Measurements from ENCODE around the gene ALAS1. TPM values are rescaled to one million over a fixed set of nuclear protein-coding genes. Genes with fewer than 3 reads are reported as not detected.

Gene ALAS1
- total and polyA plus RNA-seq, 2 donors (not counting 3 experiments of a cell fraction or from before 2014, with no cell fraction given) = 45.1 to 72.1 TPM

GRCh38 chr3:52195823-52196331 lies 2.1 kb upstream of the ALAS1 start:
- H3K27me3 ChIP-seq (ENCODE audit: control insufficient read depth in 2 of 2, insufficient read depth in 2 of 2, low read length in 2 of 2) = no peaks in the 10 kb centered on the region
- H3K79me2 ChIP-seq (ENCODE audit: control insufficient read depth, insufficient read depth, low read length) = peaks cover 15% of the 10 kb centered on the region
- ChIA-PET POLR2A (interaction anchor here (0.6 kb wide), 1 partner anchor 221 kb away, joined by 4 read pairs; no protein-coding TSS in a partner anchor), CTCF (interaction anchor here (1.4 kb wide), 1 partner anchor 13 kb away, joined by 5 read pairs; no protein-coding TSS in a partner anchor)
- H4K20me1 ChIP-seq (replicated peaks; ENCODE audit: control insufficient read depth, extremely low read depth, insufficient read depth, low read length) = no peaks in the 10 kb centered on the region
- no peak overlapping the region for H3K9ac ChIP-seq (replicated peaks; ENCODE audit: extremely low read depth, insufficient read depth, low read length)
- no peak overlapping the region for H3K27ac ChIP-seq (ENCODE audit: insufficient read depth, low read depth, low read length)
- no peaks in the 10 kb centered on the region for H3K36me3 ChIP-seq (ENCODE audit: control insufficient read depth in 2 of 2, extremely low read depth in 1 of 2, insufficient read depth in 2 of 2, low read length in 2 of 2)
- no peaks in the 10 kb centered on the region for H3K9me1 ChIP-seq (replicated peaks; ENCODE audit: control insufficient read depth, extremely low read depth, insufficient read depth, low read length)
- H3K9me3 ChIP-seq (replicated peaks; ENCODE audit: control insufficient read depth, insufficient read depth, low read length) = no peaks in the 10 kb centered on the region
- peak overlapping the region; percentile 28 for H2AFZ ChIP-seq (ENCODE audit: low read depth, low read length)
- no peak for TF ChIP-seq JUN (IDR thresholded peaks at IDR 0.05; ENCODE audit: borderline replicate concordance, insufficient read depth, insufficient read length, low read depth)
- TF ChIP-seq CTCF (IDR thresholded peaks at IDR 0.05; ENCODE audit: extremely low read depth in 1 of 2, insufficient read depth in 1 of 2, low read depth in 1 of 2, low read length in 2 of 2) = no peak
- no peak for TF ChIP-seq FOS (IDR thresholded peaks at IDR 0.05; ENCODE audit: borderline replicate concordance, insufficient read depth, low read length)
- dilution Hi-C loops (cut with MboI; ENCODE audit: extremely low pct_ligation_motif_present, low sequenced_read_pairs) = no loop called here
- BruUV-seq (replicated peaks) = no TSS peak
- intact Hi-C loops (cut with micrococcal nuclease) = loop anchor here (5.0 kb wide), 1 partner anchor 194 kb away; no protein-coding TSS in a partner anchor
- no peak for FAIRE-seq
- no peak overlapping the region for H3K4me3 ChIP-seq (replicated peaks in 1 of 3; ENCODE audit: insufficient read depth in 1 of 3, low read depth in 1 of 3, low read length in 3 of 3)
- peaks cover 17% of the 10 kb centered on the region for H3K4me1 ChIP-seq (ENCODE audit: control insufficient read depth, extremely low read depth, insufficient read depth, low read length)
- DNase-seq (ENCODE audit: low read depth, low spot score) = peak; percentile 29
- H3K4me2 ChIP-seq (ENCODE audit: insufficient read depth, low read length) = no peak overlapping the region

GRCh38 chr3:52196977-52197376 lies 983 bp upstream of the ALAS1 start:
- H3K9ac ChIP-seq (replicated peaks; ENCODE audit: extremely low read depth, insufficient read depth, low read length) = no peak overlapping the region
- H3K4me1 ChIP-seq (ENCODE audit: control insufficient read depth, extremely low read depth, insufficient read depth, low read length) = peaks cover 17% of the 10 kb centered on the region
- H4K20me1 ChIP-seq (replicated peaks; ENCODE audit: control insufficient read depth, extremely low read depth, insufficient read depth, low read length) = no peaks in the 10 kb centered on the region
- DNase-seq (ENCODE audit: low read depth, low spot score) = no peak
- no TSS peak for BruUV-seq (replicated peaks)
- H3K79me2 ChIP-seq (ENCODE audit: control insufficient read depth, insufficient read depth, low read length) = peaks cover 15% of the 10 kb centered on the region
- H3K4me2 ChIP-seq (ENCODE audit: insufficient read depth, low read length) = no peak overlapping the region
- no peak overlapping the region for H3K4me3 ChIP-seq (replicated peaks in 1 of 3; ENCODE audit: insufficient read depth in 1 of 3, low read depth in 1 of 3, low read length in 3 of 3)
- intact Hi-C loops (cut with micrococcal nuclease) = loop anchor here (5.0 kb wide), 1 partner anchor 195 kb away; no protein-coding TSS in a partner anchor
- H3K36me3 ChIP-seq (ENCODE audit: control insufficient read depth in 2 of 2, extremely low read depth in 1 of 2, insufficient read depth in 2 of 2, low read length in 2 of 2) = peaks cover 0 to 4% of the 10 kb centered on the region in 2 experiments
- H2AFZ ChIP-seq (ENCODE audit: low read depth, low read length) = peak overlapping the region; percentile 85
- dilution Hi-C loops (cut with MboI; ENCODE audit: extremely low pct_ligation_motif_present, low sequenced_read_pairs) = no loop called here
- no peaks in the 10 kb centered on the region for H3K9me3 ChIP-seq (replicated peaks; ENCODE audit: control insufficient read depth, insufficient read depth, low read length)
- no peak overlapping the region for H3K27ac ChIP-seq (ENCODE audit: insufficient read depth, low read depth, low read length)
- FAIRE-seq = no peak
- no peaks in the 10 kb centered on the region for H3K27me3 ChIP-seq (ENCODE audit: control insufficient read depth in 2 of 2, insufficient read depth in 2 of 2, low read length in 2 of 2)
- ChIA-PET POLR2A (interaction anchor here (0.8 kb wide), 1 partner anchor 42 kb away, joined by 3 read pairs; the partner anchor contains the start of gene POC1A), CTCF (interaction anchor here (0.8 to 1.4 kb wide), 5 partner anchors 8 to 43 kb away, joined by 3 to 5 read pairs (median 3); partner anchors contain the start of gene POC1A)
- no peak for TF ChIP-seq POLR2AphosphoS5 (IDR thresholded peaks at IDR 0.05; ENCODE audit: insufficient read depth, low read depth, low read length)
- TF ChIP-seq JUN (IDR thresholded peaks at IDR 0.05; ENCODE audit: borderline replicate concordance, insufficient read depth, insufficient read length, low read depth) = no peak
- TF ChIP-seq EZH2 (IDR thresholded peaks at IDR 0.05; ENCODE audit: borderline replicate concordance, low read depth, low read length, severe bottlenecking) = no peak
- TF ChIP-seq MAX (IDR thresholded peaks at IDR 0.05; ENCODE audit: insufficient read depth, insufficient read length) = no peak
- TF ChIP-seq FOS (IDR thresholded peaks at IDR 0.05; ENCODE audit: borderline replicate concordance, insufficient read depth, low read length) = no peak
- no peak for TF ChIP-seq MYC (IDR thresholded peaks at IDR 0.05; ENCODE audit: low read depth, low read length)
- no peak for TF ChIP-seq GATA2 (IDR thresholded peaks at IDR 0.05; ENCODE audit: insufficient read depth, insufficient read length, low read depth, low read length)
- no peak for TF ChIP-seq CTCF (IDR thresholded peaks at IDR 0.05; ENCODE audit: extremely low read depth in 1 of 2, insufficient read depth in 1 of 2, low read depth in 1 of 2, low read length in 2 of 2)
- TF ChIP-seq POLR2A (IDR thresholded peaks at IDR 0.05; ENCODE audit: low read depth, low read length) = no peak
- H3K9me1 ChIP-seq (replicated peaks; ENCODE audit: control insufficient read depth, extremely low read depth, insufficient read depth, low read length) = no peaks in the 10 kb centered on the region
